NCI-H1417 (cell line): ENCODE results near the gene RMI1.

Experiments used
- DNase-seq, 3 experiments: peaks; one replicate each; lab custom pipeline; 2025; lab: John Stamatoyannopoulos, UW

Gene RMI1

GRCh38 chr9:83969602-83970001, 11.0 kb upstream of the RMI1 start:
- DNase-seq = no peak

GRCh38 chr9:83971485-83971884, 9.1 kb upstream of the RMI1 start:
- DNase-seq = no peak

- no peak for DNase-seq
Observed at GRCh38 chr9:83972286-83972685, 8.3 kb upstream of the RMI1 start.

DNA sequence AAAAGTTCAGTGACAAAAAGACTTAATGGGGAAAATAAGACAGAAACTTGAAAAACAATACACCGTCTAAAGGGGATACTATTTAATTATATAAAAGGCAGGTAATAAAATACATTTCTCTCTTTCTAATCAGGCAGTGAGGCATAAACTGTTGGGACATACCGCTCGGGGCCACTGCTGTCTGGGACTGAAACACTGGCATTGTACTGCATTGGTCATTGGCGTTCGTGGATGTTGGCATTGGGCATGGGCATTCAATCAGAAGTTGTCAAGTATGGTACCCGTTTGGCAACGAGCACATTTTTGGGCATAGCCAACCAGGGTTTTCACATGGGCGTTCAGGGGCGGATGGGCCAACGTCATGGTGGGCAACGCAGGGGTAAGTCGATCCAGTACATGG, 5.3 kb upstream of the RMI1 start:
- no peak for DNase-seq

DNA sequence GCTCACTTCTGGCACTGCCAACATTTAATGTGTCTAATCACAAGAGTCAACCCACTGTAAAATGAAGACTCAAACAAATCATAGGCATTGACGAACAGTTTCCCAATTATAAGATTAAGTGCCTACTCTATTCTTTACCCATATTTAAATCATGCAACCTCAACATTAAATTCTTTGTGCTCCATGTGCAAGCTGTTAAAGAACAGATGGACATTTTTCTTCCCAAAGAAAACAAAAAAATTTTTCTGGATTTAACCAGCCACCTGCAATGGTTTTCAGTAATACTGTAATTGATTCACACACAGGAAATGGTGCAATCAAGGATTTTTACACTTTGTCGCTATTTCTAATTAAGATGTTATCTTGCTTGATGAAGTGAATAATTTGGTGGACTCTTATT, 4.2 kb upstream of the RMI1 start:
- no peak for DNase-seq

DNA sequence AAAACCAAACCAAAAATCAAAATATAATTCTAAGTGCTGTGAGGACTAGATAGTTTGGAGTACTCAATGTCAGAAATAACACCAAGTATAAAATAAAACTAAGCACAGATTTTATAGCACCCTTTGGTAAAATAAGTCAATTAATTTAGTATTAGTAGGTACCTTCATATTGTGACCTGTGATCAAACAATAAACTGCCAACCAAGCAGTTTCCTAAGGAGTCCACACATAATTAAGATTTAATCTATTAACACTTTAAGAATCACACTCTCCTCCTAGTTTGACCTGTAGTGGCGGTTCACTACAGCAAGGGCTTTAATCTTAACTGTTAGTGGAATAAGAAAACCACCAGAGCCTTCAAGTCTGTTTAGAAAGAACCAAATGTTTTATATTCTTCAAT, 3.4 kb upstream of the RMI1 start:
- DNase-seq = no peak

DNA sequence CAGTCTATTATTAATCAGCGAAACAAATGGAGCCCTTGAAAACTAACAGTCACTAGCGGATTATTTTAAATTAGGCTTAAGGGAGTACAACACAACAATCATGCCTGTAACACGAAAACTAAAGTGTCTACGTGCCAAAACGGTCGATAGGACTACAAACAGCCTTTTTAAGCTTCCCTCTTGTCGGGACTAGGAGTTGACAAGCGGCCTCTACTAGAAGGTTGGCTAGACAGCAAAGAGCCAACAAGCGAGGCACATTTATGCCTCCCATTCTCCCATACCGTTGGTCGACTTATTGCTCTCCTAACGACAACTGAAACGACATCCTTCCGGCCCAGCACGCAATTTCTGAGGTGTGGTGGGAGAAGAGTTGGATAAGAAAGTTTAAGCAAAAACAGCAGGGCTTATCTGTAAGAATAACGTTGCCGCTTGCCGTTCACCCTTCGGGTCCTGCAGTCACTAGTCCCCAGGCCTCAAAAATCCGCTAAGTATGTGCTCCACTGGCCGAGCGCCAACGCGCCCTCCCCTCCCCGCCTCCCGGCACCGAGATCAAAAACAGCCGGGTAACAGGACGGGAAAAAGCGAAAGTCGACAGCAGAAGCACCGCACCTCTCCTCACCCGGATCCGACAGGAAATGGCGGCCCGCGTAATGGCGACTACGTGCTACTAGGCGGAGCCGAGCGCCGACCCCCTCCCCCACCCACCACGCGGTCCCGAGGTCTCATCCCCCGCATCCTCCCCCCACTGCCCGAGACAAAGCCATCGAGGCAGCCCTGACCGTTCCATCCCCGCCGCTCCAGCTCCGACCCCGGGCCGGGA, 1.4 kb upstream of the RMI1 start:
- DNase-seq = peak; percentile 64 to 91 (median 84)

- peak; percentile 96 to 100 (median 100) for DNase-seq
Observed at GRCh38 chr9:83979812-83980394, 702 bp upstream of the RMI1 start, which contains the start of gene HNRNPK. TSS of gene HNRNPK (minus strand) at chr9:83980215. CDS start at chr9:83978252, 1,963 bp downstream.

GRCh38 chr9:83981126-83981871, 694 bp downstream of the RMI1 start:
- DNase-seq = peak; percentile 38 to 87 (median 79)

DNA sequence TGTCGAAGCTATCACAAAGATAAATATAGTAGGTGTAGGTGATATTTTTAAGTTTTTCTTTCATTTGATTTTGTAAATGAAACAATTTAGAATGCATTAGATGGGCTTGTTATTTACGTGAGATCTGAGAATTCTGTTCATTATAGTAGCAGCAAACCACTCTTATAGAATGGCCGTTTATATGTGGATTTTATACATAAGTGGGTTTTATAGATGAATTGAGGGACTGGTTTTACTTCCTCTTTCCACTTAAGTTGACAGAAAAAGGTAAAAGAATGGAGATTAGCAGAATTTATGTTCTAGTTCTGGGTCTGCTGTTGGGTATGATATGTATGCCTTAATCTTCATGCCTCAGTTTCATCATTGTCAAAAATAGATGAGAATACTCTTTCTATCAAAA, 5.6 kb downstream of the RMI1 start:
- no peak for DNase-seq

DNA sequence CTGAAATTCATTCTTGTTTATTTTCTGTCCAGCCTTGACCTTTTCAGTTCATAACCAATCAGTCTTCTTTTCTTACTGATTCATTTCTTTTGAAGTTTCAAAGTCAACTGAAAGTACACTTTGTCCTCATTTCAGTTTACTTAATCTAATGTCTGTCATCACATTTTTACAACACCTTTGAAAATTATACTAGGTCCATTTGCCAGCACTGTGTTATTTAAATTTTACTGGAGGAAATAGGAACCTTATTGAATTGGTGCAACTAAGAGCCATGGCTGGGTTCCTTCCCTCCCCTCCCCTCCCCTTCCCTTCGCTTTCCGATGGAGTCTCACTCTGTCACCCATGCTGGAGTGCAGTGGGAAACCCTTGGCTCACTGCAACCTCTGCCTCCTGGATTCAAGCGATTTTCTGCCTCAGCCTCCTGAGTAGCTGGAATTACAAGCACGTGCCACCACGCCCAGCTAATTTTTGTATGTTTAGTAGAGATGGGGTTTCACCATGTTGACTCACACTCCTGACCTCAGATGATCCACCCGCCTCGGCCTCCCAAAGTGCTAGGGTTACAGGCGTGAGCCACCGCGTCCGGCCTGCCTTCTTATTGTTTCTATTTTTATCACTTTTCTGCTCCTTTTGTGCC, 6.3 kb downstream of the RMI1 start:
- DNase-seq = no peak

- no peak for DNase-seq
Observed at GRCh38 chr9:83987402-83987791, 6.8 kb downstream of the RMI1 start.

DNA sequence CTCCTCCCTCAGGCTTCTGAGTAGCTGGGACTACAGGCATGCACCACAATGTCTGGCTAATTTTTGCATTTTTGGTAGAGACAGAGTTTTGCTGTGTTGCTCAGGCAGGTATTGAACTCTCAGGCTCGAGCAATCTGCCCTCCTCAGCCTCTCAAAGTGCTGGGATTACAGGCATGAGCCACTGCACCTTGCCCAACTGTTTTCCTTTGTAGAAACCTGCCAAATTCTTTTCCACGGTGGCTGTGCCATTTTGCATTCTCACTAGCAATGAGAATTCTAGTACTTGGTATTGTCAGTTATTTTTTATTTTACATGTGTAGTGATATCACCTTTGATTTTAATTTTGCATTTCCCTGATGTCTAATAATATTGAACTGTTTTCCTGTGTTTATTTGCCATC, 7.8 kb downstream of the RMI1 start:
- DNase-seq = no peak

DNA sequence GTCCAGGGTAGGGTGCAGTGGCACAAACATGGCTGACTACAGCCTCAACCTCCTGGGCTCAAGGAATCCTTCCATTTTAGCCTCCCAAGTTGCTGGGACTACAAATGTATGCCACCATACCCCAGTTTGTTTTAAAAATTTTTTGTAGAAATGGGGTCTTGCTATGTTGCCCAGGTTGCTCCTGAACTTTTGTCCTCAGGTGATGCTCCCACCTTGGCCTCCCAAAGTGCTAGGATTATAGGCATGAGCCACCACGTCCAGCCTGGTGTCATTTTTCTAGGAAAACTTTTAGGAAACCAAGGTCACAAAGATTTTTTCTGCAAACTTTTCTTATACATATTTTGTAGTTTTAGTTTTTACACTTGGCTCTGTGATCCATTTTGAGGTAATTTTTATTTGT, 10.8 kb downstream of the RMI1 start:
- no peak for DNase-seq

DNA sequence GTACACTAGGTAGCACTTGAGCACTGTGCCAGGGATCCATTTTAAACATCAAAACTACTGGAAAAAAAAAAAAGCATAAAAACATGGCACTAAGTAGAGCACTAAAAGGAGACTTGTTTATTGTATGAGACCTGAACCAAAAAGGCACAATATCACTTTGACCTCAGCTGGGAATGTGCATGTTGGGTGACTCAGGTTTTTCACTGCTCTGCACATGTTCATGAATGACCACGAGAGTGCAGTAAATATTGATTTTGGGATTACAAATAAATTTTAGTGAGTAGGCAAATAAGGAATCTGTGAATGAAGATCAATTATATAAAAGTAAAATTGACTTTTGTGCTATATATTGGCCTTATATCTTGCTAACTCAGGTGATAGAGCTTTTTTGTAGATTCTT, 11.8 kb downstream of the RMI1 start:
- DNase-seq = peak in 2 of 3 experiments; percentile 9 to 55

GRCh38 chr9:83992901-83993300, 12.3 kb downstream of the RMI1 start:
- no peak for DNase-seq

GRCh38 chr9:83996126-83996525, 15.5 kb downstream of the RMI1 start:
- DNase-seq = no peak

DNA sequence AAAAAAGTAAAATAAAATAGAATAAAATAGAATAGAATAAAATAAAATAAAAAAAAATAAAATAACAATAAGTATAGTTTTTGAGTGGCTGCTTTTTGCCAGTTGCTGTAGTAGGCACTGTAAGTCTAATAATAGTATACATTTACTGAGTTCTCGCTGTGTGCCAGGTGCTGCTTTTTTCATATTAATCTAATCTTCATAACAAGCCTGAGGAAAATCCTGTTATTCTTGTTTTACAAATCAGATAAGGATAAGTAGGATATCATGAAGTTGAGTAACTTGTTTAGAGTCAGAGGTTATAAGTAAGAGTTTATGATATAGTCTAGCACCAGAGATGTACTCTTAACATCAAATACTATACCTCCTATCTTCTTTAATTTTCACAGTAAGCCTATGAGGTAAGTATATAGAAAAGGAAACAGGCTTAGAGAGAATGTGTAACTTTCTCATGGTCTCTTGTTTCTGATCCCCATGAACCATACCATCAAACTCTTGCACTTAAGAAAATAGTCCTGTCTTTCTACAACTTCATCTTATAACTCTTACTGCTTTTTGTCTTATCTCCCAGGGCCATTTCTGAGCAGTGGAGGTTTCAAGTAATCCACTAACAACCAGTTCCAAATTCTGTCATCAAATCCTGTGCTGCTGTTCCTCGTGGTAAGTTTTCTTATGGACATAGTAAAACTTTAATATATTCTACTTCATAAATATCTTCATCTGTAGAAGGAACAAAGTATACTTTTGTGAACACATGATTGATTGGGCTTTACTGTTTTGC, 18.7 kb downstream of the RMI1 start:
- DNase-seq = no peak

DNA sequence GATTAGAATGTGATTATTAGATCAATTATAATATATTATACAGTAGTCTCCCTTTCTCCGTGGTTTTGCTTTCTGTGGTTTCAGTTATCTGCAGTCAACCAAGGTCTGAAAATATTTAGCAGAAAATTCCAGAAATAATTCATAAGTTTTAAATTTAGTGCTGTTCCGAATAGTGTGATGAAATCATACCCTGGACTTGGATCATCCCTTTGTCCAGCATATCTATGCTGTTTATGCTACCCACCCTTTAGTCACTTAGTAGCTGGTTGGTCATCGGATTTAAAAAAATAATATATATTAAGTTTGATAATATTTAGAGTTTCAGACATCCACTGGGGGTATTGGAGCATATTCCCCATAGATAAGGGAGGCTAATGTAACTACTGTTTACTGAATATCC, 19.6 kb downstream of the RMI1 start:
- no peak for DNase-seq

DNA sequence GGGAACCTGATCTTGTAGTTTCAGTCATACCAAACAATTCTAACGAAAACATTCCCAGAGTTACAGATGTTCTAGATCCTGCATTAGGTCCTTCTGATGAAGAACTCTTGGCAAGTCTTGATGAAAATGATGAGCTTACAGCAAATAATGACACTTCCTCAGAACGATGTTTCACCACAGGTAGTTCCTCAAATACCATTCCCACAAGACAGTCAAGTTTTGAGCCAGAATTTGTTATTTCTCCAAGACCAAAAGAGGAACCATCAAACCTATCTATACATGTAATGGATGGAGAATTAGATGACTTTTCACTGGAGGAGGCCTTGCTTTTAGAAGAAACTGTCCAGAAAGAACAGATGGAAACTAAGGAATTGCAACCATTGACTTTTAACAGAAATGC, 21.0 kb downstream of the RMI1 start:
- no peak for DNase-seq

DNA sequence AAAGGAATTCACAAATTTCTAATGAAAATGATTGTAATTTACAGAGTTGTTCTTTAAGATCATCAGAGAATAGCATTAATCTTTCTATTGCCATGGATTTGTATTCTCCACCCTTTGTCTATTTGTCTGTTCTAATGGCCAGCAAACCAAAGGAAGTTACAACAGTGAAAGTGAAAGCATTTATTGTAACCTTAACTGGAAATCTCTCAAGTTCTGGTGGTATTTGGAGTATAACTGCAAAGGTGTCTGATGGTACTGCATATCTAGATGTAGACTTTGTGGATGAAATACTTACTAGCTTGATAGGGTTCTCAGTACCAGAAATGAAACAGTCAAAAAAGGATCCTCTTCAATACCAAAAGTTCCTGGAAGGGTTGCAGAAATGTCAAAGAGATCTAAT, 21.7 kb downstream of the RMI1 start:
- DNase-seq = no peak

DNA sequence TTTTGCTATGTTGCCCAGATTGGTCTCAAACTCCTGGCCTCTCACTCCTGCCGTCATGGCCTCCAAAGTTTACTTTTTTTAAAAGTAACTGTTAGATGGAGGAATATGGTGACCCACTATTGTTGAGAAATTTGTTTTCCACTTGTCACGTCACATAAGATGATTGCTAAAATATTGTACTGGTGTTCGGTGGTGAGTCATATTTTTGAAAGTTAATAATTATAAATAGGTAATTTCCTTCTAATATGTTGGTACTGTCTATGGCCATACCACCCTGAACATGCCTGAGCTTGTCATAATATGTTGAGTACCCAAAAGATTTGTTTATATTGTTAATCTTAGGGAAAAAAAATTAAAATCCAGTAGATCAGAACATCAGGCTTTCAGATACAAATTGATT, 22.6 kb downstream of the RMI1 start:
- peak in 1 of 3 experiments; percentile 30 for DNase-seq
